Fibroblast of skin of scalp (primary cell): ENCODE measurements around the gene CCDC32.

Experiments used
- DNase-seq: peaks from one replicate; pipeline ENCODE4 v3.0.0-alpha.2; 2013

Gene CCDC32

GRCh38 chr15:40565333-40566238 lies 744 bp upstream of the CCDC32 start:
- no peak for DNase-seq

- DNase-seq = no peak
These were observed 1.4 kb downstream of the CCDC32 start for GRCh38 chr15:40563426-40563825.

- DNase-seq = no peak
These were observed 2.2 kb downstream of the CCDC32 start for GRCh38 chr15:40562691-40563090.

GRCh38 chr15:40558952-40559742 lies 5.7 kb downstream of the CCDC32 start:
- no peak for DNase-seq

GRCh38 chr15:40555876-40556275 lies 9.0 kb downstream of the CCDC32 start:
- DNase-seq = no peak

- DNase-seq = no peak
These were observed 10.7 kb downstream of the CCDC32 start for GRCh38 chr15:40554161-40554525.

GRCh38 chr15:40550341-40551037 lies 14.4 kb downstream of the CCDC32 start:
- no peak for DNase-seq

- DNase-seq = no peak
These were observed 14.9 kb downstream of the CCDC32 start for GRCh38 chr15:40549894-40550293.

GRCh38 chr15:40548610-40549009 lies 16.2 kb downstream of the CCDC32 start:
- no peak for DNase-seq

- no peak for DNase-seq
These were observed 19.4 kb downstream of the CCDC32 start for GRCh38 chr15:40545457-40545856.

GRCh38 chr15:40543631-40544294 lies 21.1 kb downstream of the CCDC32 start:
- DNase-seq = no peak

GRCh38 chr15:40543082-40543481 lies 21.8 kb downstream of the CCDC32 start:
- no peak for DNase-seq

- DNase-seq = no peak
These were observed 25.9 kb downstream of the CCDC32 start for GRCh38 chr15:40538976-40539375.

GRCh38 chr15:40536501-40536900 lies 28.3 kb downstream of the CCDC32 start:
- peak; percentile 32 for DNase-seq

GRCh38 chr15:40534371-40534770 lies 30.5 kb downstream of the CCDC32 start:
- DNase-seq = no peak

GRCh38 chr15:40533763-40534364 lies 31.0 kb downstream of the CCDC32 start:
- DNase-seq = no peak

GRCh38 chr15:40528801-40529200 lies 36.0 kb downstream of the CCDC32 start:
- DNase-seq = no peak

- DNase-seq = no peak
These were observed 39.0 kb downstream of the CCDC32 start for GRCh38 chr15:40525855-40526254.

- no peak for DNase-seq
These were observed 41.2 kb downstream of the CCDC32 start for GRCh38 chr15:40523611-40524010.

- DNase-seq = no peak
These were observed 48.5 kb downstream of the CCDC32 start for GRCh38 chr15:40516322-40516721.

GRCh38 chr15:40513609-40514008 lies 51.2 kb downstream of the CCDC32 start:
- no peak for DNase-seq

- DNase-seq = no peak
These were observed 52.4 kb downstream of the CCDC32 start for GRCh38 chr15:40512440-40512839.
